ENCODE measurements around the gene KCNAB1.

Gene KCNAB1

GRCh38 chr3:156334841-156335545 lies 214.6 kb downstream of the KCNAB1 start:
- DNase-seq, result no peak

- DNase-seq, result no peak
Measured at GRCh38 chr3:156339491-156339890, 219.1 kb downstream of the KCNAB1 start.

GRCh38 chr3:156341332-156341731 lies 221.0 kb downstream of the KCNAB1 start:
- no peak for DNase-seq

GRCh38 chr3:156341831-156342416 lies 221.5 kb downstream of the KCNAB1 start:
- no peak for DNase-seq

GRCh38 chr3:156344215-156344614 lies 223.8 kb downstream of the KCNAB1 start:
- no peak for DNase-seq

GRCh38 chr3:156349111-156349510 lies 228.7 kb downstream of the KCNAB1 start:
- no peak for DNase-seq

- DNase-seq, result no peak
Measured at GRCh38 chr3:156349978-156350377, 229.6 kb downstream of the KCNAB1 start.

- no peak for DNase-seq
Measured at GRCh38 chr3:156350781-156351180, 230.4 kb downstream of the KCNAB1 start.

- DNase-seq, result no peak
Measured at GRCh38 chr3:156351783-156352182, 231.4 kb downstream of the KCNAB1 start.

GRCh38 chr3:156352728-156353127 lies 232.3 kb downstream of the KCNAB1 start:
- DNase-seq, result no peak

- DNase-seq, result no peak
Measured at GRCh38 chr3:156353563-156353962, 233.2 kb downstream of the KCNAB1 start.

GRCh38 chr3:156356537-156357363 lies 236.4 kb downstream of the KCNAB1 start:
- DNase-seq, result no peak

- DNase-seq, result no peak
Measured at GRCh38 chr3:156358232-156358631, 237.9 kb downstream of the KCNAB1 start.

- DNase-seq, result no peak
Measured at GRCh38 chr3:156359368-156359767, 239.0 kb downstream of the KCNAB1 start.

- DNase-seq, result no peak
Measured at GRCh38 chr3:156360083-156360482, 239.7 kb downstream of the KCNAB1 start.

GRCh38 chr3:156360963-156361362 lies 240.6 kb downstream of the KCNAB1 start:
- DNase-seq, result no peak

- no peak for DNase-seq
Measured at GRCh38 chr3:156366559-156366958, 246.2 kb downstream of the KCNAB1 start.

GRCh38 chr3:156368189-156368588 lies 247.8 kb downstream of the KCNAB1 start:
- no peak for DNase-seq

- DNase-seq, result no peak
Measured at GRCh38 chr3:156371701-156372100, 251.3 kb downstream of the KCNAB1 start.

- DNase-seq, result no peak
Measured at GRCh38 chr3:156373095-156373494, 252.7 kb downstream of the KCNAB1 start.

GRCh38 chr3:156373654-156374053 lies 253.3 kb downstream of the KCNAB1 start:
- no peak for DNase-seq

GRCh38 chr3:156376199-156376598 lies 255.8 kb downstream of the KCNAB1 start:
- DNase-seq, result no peak

- DNase-seq, result no peak
Measured at GRCh38 chr3:156377266-156377665, 256.9 kb downstream of the KCNAB1 start.

GRCh38 chr3:156377718-156378117 lies 257.3 kb downstream of the KCNAB1 start:
- no peak for DNase-seq
